NB4 (cell line): ENCODE measurements around the gene OCIAD1.

Experiments used
- DNase-seq: peaks from one replicate; pipeline ENCODE4 v3.0.0; 2010; ENCODE audit warnings: low read depth
- H3K4me3 ChIP-seq: one replicate; pipeline ENCODE4 v1.5.1; 2011; ENCODE audit warnings: mild to moderate bottlenecking, low read depth, low read length, moderate library complexity
- CTCF ChIP-seq: IDR thresholded peaks from one replicate; pipeline ENCODE4 v1.5.1; 2012; ENCODE audit warnings: low read depth, low read length
- MAX ChIP-seq: IDR thresholded peaks from 2 replicates; pipeline ENCODE4 v1.6.1; 2011; ENCODE audit warnings: low read depth, low read length
- MYC ChIP-seq: IDR thresholded peaks from 2 replicates; pipeline ENCODE4 v1.6.1; 2011; ENCODE audit warnings: low read depth, low read length
- POLR2A ChIP-seq: IDR thresholded peaks from 2 replicates; pipeline ENCODE4 v1.6.1; 2011; ENCODE audit warnings: mild to moderate bottlenecking; ENCODE audit not compliant: insufficient read length; ENCODE audit errors: extremely low read depth

Gene OCIAD1

GRCh38 chr4:48908687-48909086 is 77.8 kb downstream of the OCIAD1 start:
- H3K4me3 ChIP-seq = no peak overlapping the region
- no peak for DNase-seq
- TF ChIP-seq MYC (no peak), POLR2A (no peak), MAX (no peak), CTCF (no peak)

GRCh38 chr4:48909697-48910096 is 78.8 kb downstream of the OCIAD1 start:
- TF ChIP-seq POLR2A (no peak), MAX (no peak), CTCF (no peak), MYC (no peak)

GRCh38 chr4:48910511-48910910 is 79.6 kb downstream of the OCIAD1 start:
- no peak overlapping the region for H3K4me3 ChIP-seq
- DNase-seq = no peak
- TF ChIP-seq CTCF (no peak), MAX (no peak), POLR2A (no peak), MYC (no peak)

More at GRCh38 chr4:48909697-48910096, 78.8 kb downstream of the OCIAD1 start:
- peak; percentile 64 for DNase-seq
- H3K4me3 ChIP-seq = no peak overlapping the region
